ENCODE results near the gene TARS3.

TARS3 gene

GRCh38 chr15:101621961-101622360 lies 102.3 kb downstream of the TARS3 start:
- no peak for DNase-seq (ENCODE audit: low read depth)

- DNase-seq (ENCODE audit: low read depth) = no peak
Measured at GRCh38 chr15:101620671-101621070, 103.6 kb downstream of the TARS3 start.

GRCh38 chr15:101619615-101619865 lies 104.7 kb downstream of the TARS3 start:
- DNase-seq (ENCODE audit: low read depth) = no peak

GRCh38 chr15:101618851-101619614 lies 105.2 kb downstream of the TARS3 start:
- no peak for DNase-seq (ENCODE audit: low read depth)

GRCh38 chr15:101618076-101618475 lies 106.2 kb downstream of the TARS3 start:
- no peak for DNase-seq (ENCODE audit: low read depth)

GRCh38 chr15:101617390-101617965 lies 106.8 kb downstream of the TARS3 start:
- no peak for DNase-seq (ENCODE audit: low read depth)

- no peak for DNase-seq (ENCODE audit: low read depth)
Measured at GRCh38 chr15:101615986-101616848, 108.1 kb downstream of the TARS3 start.

- DNase-seq (ENCODE audit: low read depth) = no peak
Measured at GRCh38 chr15:101615414-101615985, 108.8 kb downstream of the TARS3 start.

GRCh38 chr15:101614761-101615160 lies 109.5 kb downstream of the TARS3 start:
- DNase-seq (ENCODE audit: low read depth) = no peak

- no peak for DNase-seq (ENCODE audit: low read depth)
Measured at GRCh38 chr15:101614001-101614585, 110.2 kb downstream of the TARS3 start.

GRCh38 chr15:101613130-101614000 lies 110.9 kb downstream of the TARS3 start:
- DNase-seq (ENCODE audit: low read depth) = no peak

- DNase-seq (ENCODE audit: low read depth) = no peak
Measured at GRCh38 chr15:101612676-101613075, 111.6 kb downstream of the TARS3 start.

- DNase-seq (ENCODE audit: low read depth) = no peak
Measured at GRCh38 chr15:101611580-101612299, 112.5 kb downstream of the TARS3 start.

- no peak for DNase-seq (ENCODE audit: low read depth)
Measured at GRCh38 chr15:101611007-101611406, 113.3 kb downstream of the TARS3 start.

GRCh38 chr15:101610611-101611000 lies 113.7 kb downstream of the TARS3 start:
- no peak for DNase-seq (ENCODE audit: low read depth)

- no peak for DNase-seq (ENCODE audit: low read depth)
Measured at GRCh38 chr15:101609742-101610610, 114.3 kb downstream of the TARS3 start.

GRCh38 chr15:101608201-101608600 lies 116.1 kb downstream of the TARS3 start:
- DNase-seq (ENCODE audit: low read depth) = no peak

- DNase-seq (ENCODE audit: low read depth) = no peak
Measured at GRCh38 chr15:101607108-101607507, 117.2 kb downstream of the TARS3 start.

GRCh38 chr15:101604124-101604874 lies 120.0 kb downstream of the TARS3 start:
- no peak for DNase-seq (ENCODE audit: low read depth)
